Caki2 (cell line): Measurements from ENCODE around the gene GPX6. TPM values are rescaled to one million over a fixed set of nuclear protein-coding genes. Genes with fewer than 3 reads are reported as not detected.
"Not testable (repeated sequence)": the region's sequence is repeated elsewhere in the genome, so short reads cannot be mapped to it uniquely, and the experiment has no call there.

Experiments
- DNase-seq: peaks from one replicate; pipeline ENCODE4 v3.0.0-alpha.2; 2015; ENCODE audit warnings: low read depth
- in situ Hi-C: cut with HindIII; loops from 2 replicates; pipeline ENCODE4 v1.10.0; 2016; ENCODE audit warnings: low sequenced_read_pairs, low pct_unique_long_range_greater_than_20kb, mixed read lengths
- total RNA-seq: library from RNA; depleted of rRNA; stranded (reverse); fragments of >200 nt; shearing (Covaris generic); gene quantifications from 2 replicates; pipeline ENCODE4 v1.2.3, GENCODE V29; 2014; ENCODE audit warnings: low replicate concordance

GPX6 gene
- total RNA-seq, 1 experiment from 2014 or later, result not detected

- no peak for DNase-seq
- in situ Hi-C loops, result no loop called here
Measured at GRCh38 chr6:28531479-28532128, 16.0 kb upstream of the GPX6 start.

- no peak for DNase-seq
- in situ Hi-C loops, result no loop called here
Measured at GRCh38 chr6:28530777-28531176, 15.2 kb upstream of the GPX6 start.

- DNase-seq, result no peak
- in situ Hi-C loops, result no loop called here
Measured at GRCh38 chr6:28525496-28526039, 10.0 kb upstream of the GPX6 start, which contains the start of gene GPX5. TSS of gene GPX5 (plus strand) at chr6:28525881. CDS start at chr6:28526014, 133 bp downstream.

- DNase-seq, result no peak
- in situ Hi-C loops, result no loop called here
Measured at GRCh38 chr6:28523241-28523622, 7.6 kb upstream of the GPX6 start.

- in situ Hi-C loops, result no loop called here
- DNase-seq, result no peak
Measured at GRCh38 chr6:28522594-28523240, 7.1 kb upstream of the GPX6 start.

GRCh38 chr6:28517964-28518363 lies 2.4 kb upstream of the GPX6 start:
- in situ Hi-C loops, result no loop called here
- no peak for DNase-seq

- in situ Hi-C loops, DNase-seq: not testable (repeated sequence)
Measured at GRCh38 chr6:28512387-28512786, 3.2 kb downstream of the GPX6 start.

- in situ Hi-C loops, result no loop called here
- no peak for DNase-seq
Measured at GRCh38 chr6:28511628-28512300, 3.8 kb downstream of the GPX6 start.

- DNase-seq, result no peak
- in situ Hi-C loops, result no loop called here
Measured at GRCh38 chr6:28506807-28507475, 8.7 kb downstream of the GPX6 start.

GRCh38 chr6:28505733-28506132 lies 9.9 kb downstream of the GPX6 start:
- DNase-seq, result no peak
- in situ Hi-C loops, result no loop called here

GRCh38 chr6:28502709-28503305 lies 12.8 kb downstream of the GPX6 start:
- DNase-seq, in situ Hi-C loops: not testable (repeated sequence)

- DNase-seq, in situ Hi-C loops: not testable (repeated sequence)
Measured at GRCh38 chr6:28502136-28502535, 13.5 kb downstream of the GPX6 start.

GRCh38 chr6:28501259-28501658 lies 14.3 kb downstream of the GPX6 start:
- no peak for DNase-seq
- in situ Hi-C loops, result no loop called here

GRCh38 chr6:28497893-28498292 lies 17.7 kb downstream of the GPX6 start:
- in situ Hi-C loops, result no loop called here
- DNase-seq, result no peak

GRCh38 chr6:28497306-28497705 lies 18.3 kb downstream of the GPX6 start:
- no peak for DNase-seq
- in situ Hi-C loops, result no loop called here

GRCh38 chr6:28496099-28496779 lies 19.4 kb downstream of the GPX6 start:
- in situ Hi-C loops, result no loop called here
- DNase-seq, result peak; percentile 17

GRCh38 chr6:28491984-28492317 lies 23.6 kb downstream of the GPX6 start:
- in situ Hi-C loops, result no loop called here

More at GRCh38 chr6:28491984-28492317, 23.6 kb downstream of the GPX6 start:
- DNase-seq, result peak; percentile 50
